ENCODE measurements around the gene NFYC. TPM values are rescaled to one million over a fixed set of nuclear protein-coding genes. Genes with fewer than 3 reads are reported as not detected.

The NFYC gene
- total and polyA plus RNA-seq, 2 of the 8 experiments (the other 6 are each of a cell fraction or from before 2014, with no cell fraction given): 54.1 to 124 TPM

DNA sequence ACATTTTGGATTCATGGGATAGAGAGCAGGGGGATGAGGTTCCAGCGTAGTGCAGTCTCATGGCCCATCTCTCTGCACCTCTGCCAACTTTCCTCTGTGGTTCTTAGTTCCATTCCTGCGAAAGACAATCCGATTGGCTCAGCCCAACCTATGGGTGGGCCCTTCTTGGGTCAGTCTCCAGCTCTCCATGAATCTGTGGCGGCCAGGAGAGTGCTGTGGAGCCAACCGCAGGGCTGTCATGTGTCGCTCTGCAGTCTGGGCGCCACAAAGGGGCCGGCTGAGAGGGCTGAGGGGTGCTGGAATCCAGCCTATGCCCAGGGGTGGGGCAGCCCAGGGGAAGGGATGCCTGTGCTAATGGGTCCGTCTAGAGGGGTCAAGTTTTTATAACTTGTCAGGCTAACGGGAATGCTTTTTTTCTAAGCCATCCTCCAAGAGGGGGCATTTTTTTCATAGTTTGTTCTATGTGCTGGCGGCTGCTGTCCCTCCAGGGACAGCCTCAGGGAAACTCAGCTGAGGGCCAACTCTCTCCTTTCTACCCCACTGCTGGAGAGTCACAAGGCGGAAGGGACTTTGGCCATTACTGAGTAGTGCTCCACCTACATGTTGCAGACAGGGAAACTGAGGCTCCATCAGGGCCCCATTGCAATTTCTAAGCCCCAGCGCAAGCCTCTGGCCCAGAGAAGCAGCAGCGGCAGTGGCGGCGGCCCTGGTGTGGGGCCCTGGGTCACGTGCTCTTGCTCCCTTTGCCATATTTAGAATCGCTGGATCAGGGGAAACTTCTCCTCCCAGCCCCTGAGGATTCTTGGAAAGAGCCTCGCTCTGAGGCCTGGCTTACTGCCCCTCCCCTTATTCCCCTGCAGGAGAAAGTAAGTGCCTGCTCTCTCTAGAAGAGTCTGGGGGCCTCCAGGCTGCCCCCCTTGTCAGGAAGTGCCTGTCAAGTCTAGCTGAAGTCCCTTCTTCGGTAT lies 115.5 kb downstream of the NFYC start:
- peaks cover 1% of the 10 kb centered on the region; the same call in 1 of the 2 replicates for H3K23me2 ChIP-seq (ENCODE audit: low read depth, low read length)
- H3K27ac ChIP-seq (ENCODE audit: low read depth, low read length): no peak overlapping the region
- no peaks in the 10 kb centered on the region for H3K79me1 ChIP-seq (ENCODE audit: low read depth, low read length)
- H3K79me2 ChIP-seq (ENCODE audit: control insufficient read depth in 1 of 2, insufficient read depth in 2 of 2, low read length in 2 of 2): no peaks in the 10 kb centered on the region
- no peaks in the 10 kb centered on the region for H3K36me3 ChIP-seq (ENCODE audit: control insufficient read depth in 2 of 4, insufficient read depth in 4 of 4, low read length in 3 of 4)
- H3K4me3 ChIP-seq (ENCODE audit: extremely low read depth in 1 of 4, insufficient read depth in 2 of 4, low read depth in 3 of 4, low read length in 4 of 4): no peak overlapping the region
- H3K4me2 ChIP-seq (ENCODE audit: insufficient read depth in 1 of 2, low read depth in 2 of 2, low read length in 2 of 2): no peak overlapping the region
- no peak overlapping the region for H2BK5ac ChIP-seq (ENCODE audit: low read depth, low read length)
- WGBS, 2 experiments (ENCODE audit: extremely low coverage in 1 of 2, insufficient coverage in 1 of 2, insufficient read length in 1 of 2, insufficient replicate concordance in 2 of 2, low coverage in 1 of 2, low lambda C conversion rate in 2 of 2, missing lambda C conversion rate in 1 of 2): 83% methylated on average over 20 of the region's 20 CpGs; no CpG with 5 or more reads in 1 of the 2 experiments
- H3K18ac ChIP-seq (ENCODE audit: extremely low read depth, low read length): no peak overlapping the region; the same call in 1 of the 2 replicates
- H3K27me3 ChIP-seq (replicated peaks in 1 of 4; ENCODE audit: control insufficient read depth in 3 of 4, extremely low read depth in 1 of 4, insufficient read depth in 3 of 4, low read length in 3 of 4): no peaks in the 10 kb centered on the region; a peak in 2 of 7 replicates
- H3K4ac ChIP-seq (replicated peaks; ENCODE audit: insufficient read length, low read depth, low read length): no peak overlapping the region
- H3K56ac ChIP-seq (replicated peaks; ENCODE audit: insufficient read length, low read depth, low read length): no peak overlapping the region
- no peak overlapping the region for H3K9ac ChIP-seq (replicated peaks in 1 of 4; ENCODE audit: extremely low read depth in 1 of 4, low read depth in 3 of 4, low read length in 3 of 4)
- no peaks in the 10 kb centered on the region for H3K9me3 ChIP-seq (ENCODE audit: insufficient read depth in 2 of 2, low read depth in 1 of 2, low read length in 1 of 2)
- POLR2A ChIA-PET (ENCODE audit: partially characterized antibody): interaction anchor here (1.6 to 2.0 kb wide), 2 partner anchors 9 to 49 kb away, joined by 3 to 6 read pairs; no protein-coding TSS in a partner anchor
- DNase-seq (ENCODE audit: low read depth in 1 of 2, low spot score in 2 of 2): no peak
- H4K20me1 ChIP-seq (replicated peaks in 1 of 2; ENCODE audit: control insufficient read depth in 1 of 2, insufficient read depth in 2 of 2, low read length in 2 of 2): no peaks in the 10 kb centered on the region
- no peak for FAIRE-seq
- H3K4me1 ChIP-seq (replicated peaks in 1 of 4; ENCODE audit: control insufficient read depth in 3 of 4, insufficient read depth in 4 of 4, low read length in 3 of 4): peaks cover 0 to 21% (median 17%) of the 10 kb centered on the region in 4 experiments; a peak in 6 of 7 replicates
- H4K8ac ChIP-seq (ENCODE audit: extremely low read depth, insufficient read depth, low read length): no peak overlapping the region
- no peak overlapping the region for H2BK20ac ChIP-seq (ENCODE audit: low read length)
- H3K23ac ChIP-seq (ENCODE audit: insufficient read length): no peak overlapping the region
- H2AK5ac ChIP-seq (ENCODE audit: low read depth, low read length): no peak overlapping the region
- H4K91ac ChIP-seq (replicated peaks; ENCODE audit: insufficient read length, low read length): no peak overlapping the region
- H2AFZ ChIP-seq (ENCODE audit: low read length): no peak overlapping the region
- no peak overlapping the region for H3K14ac ChIP-seq (ENCODE audit: insufficient read length)
- H2BK15ac ChIP-seq (ENCODE audit: low read length): no peak overlapping the region
- H4K5ac ChIP-seq (ENCODE audit: insufficient read length, low read depth, low read length): no peak overlapping the region
- CTCF ChIA-PET (ENCODE audit: partially characterized antibody): interaction anchor here (0.8 to 24.5 kb wide), 8 partner anchors 16 to 249 kb away, joined by 3 to 325 read pairs (median 4); no protein-coding TSS in a partner anchor
- no peak overlapping the region for H2BK120ac ChIP-seq (replicated peaks; ENCODE audit: low read depth, low read length)
- H2BK12ac ChIP-seq (ENCODE audit: low read depth, low read length): no peak overlapping the region
- TF ChIP-seq TEAD4 (IDR thresholded peaks at IDR 0.05; ENCODE audit: low read depth, low read length): no peak
- TF ChIP-seq TCF12 (IDR thresholded peaks at IDR 0.05; ENCODE audit: low read depth, low read length): no peak
- TF ChIP-seq MAFK (IDR thresholded peaks at IDR 0.05; ENCODE audit: low read depth, low read length): no peak
- TF ChIP-seq, protein P1, sequence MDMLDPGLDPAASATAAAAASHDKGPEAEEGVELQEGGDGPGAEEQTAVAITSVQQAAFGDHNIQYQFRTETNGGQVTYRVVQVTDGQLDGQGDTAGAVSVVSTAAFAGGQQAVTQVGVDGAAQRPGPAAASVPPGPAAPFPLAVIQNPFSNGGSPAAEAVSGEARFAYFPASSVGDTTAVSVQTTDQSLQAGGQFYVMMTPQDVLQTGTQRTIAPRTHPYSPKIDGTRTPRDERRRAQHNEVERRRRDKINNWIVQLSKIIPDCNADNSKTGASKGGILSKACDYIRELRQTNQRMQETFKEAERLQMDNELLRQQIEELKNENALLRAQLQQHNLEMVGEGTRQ (IDR thresholded peaks at IDR 0.05; ENCODE audit: low read length): no peak
- TF ChIP-seq POU5F1 (IDR thresholded peaks at IDR 0.05; ENCODE audit: low read depth, low read length): no peak
- TF ChIP-seq SIRT6 (IDR thresholded peaks at IDR 0.05; ENCODE audit: low read length): no peak
- TF ChIP-seq SP1 (IDR thresholded peaks at IDR 0.05; ENCODE audit: low read depth, low read length): no peak
- TF ChIP-seq EZH2 (IDR thresholded peaks at IDR 0.05; ENCODE audit: low read depth, low read length, severe bottlenecking): no peak
- TF ChIP-seq RBBP5 (IDR thresholded peaks at IDR 0.05; ENCODE audit: borderline replicate concordance, low read depth, low read length): no peak
- no peak for TF ChIP-seq CREB1 (IDR thresholded peaks at IDR 0.05)
- no peak for TF ChIP-seq HDAC6 (IDR thresholded peaks at IDR 0.05; ENCODE audit: low read depth, low read length)
